SK-N-MC (cell line): ENCODE results near the gene ASIC4.

Experiments
- DNase-seq: peaks from one replicate; pipeline ENCODE4 v3.0.0-alpha.2; 2011; ENCODE audit warnings: low read depth, low spot score
- H3K27ac ChIP-seq: fragments of 200-600 bp; sonication (generic); 2 replicates; pipeline ENCODE4 v1.5.1; 2016; ENCODE audit warnings: mixed run types
- H3K36me3 ChIP-seq: fragments of 200-600 bp; sonication (generic); 2 replicates; pipeline ENCODE4 v1.6.1; 2017; ENCODE audit warnings: antibody characterized with exemption, low read length, mixed read lengths; ENCODE audit not compliant: insufficient read depth
- H3K4me3 ChIP-seq: fragments of 200-600 bp; sonication (generic); 2 replicates; pipeline ENCODE4 v1.5.1; 2016
- H3K9ac ChIP-seq: fragments of 200-600 bp; sonication (generic); 2 replicates; pipeline ENCODE4 v1.8.0; 2017; ENCODE audit warnings: mixed run types, mixed read lengths; ENCODE audit not compliant: insufficient read length
- H3K9me3 ChIP-seq: fragments of 200-600 bp; sonication (generic); 2 replicates; pipeline ENCODE4 v1.6.1; 2017; ENCODE audit warnings: low read depth, mild to moderate bottlenecking, antibody characterized with exemption, low read length, moderate library complexity, mixed read lengths
- EZH2 ChIP-seq: fragments of 200-600 bp; sonication (generic); IDR thresholded peaks from one replicate; pipeline ENCODE4 v1.6.1; 2017; ENCODE audit warnings: antibody characterized with exemption
- FOXP2 ChIP-seq: optimal IDR thresholded peaks from 2 replicates; pipeline ENCODE3; 2011; ENCODE audit warnings: mild to moderate bottlenecking, moderate library complexity; ENCODE audit not compliant: insufficient read depth; ENCODE audit errors: extremely low read length, control extremely low read depth
- POLR2AphosphoS5 ChIP-seq: IDR thresholded peaks from 2 replicates; pipeline ENCODE4 v1.6.1; 2012; ENCODE audit warnings: mild to moderate bottlenecking, low read depth, low read length, borderline replicate concordance

The ASIC4 gene

DNA sequence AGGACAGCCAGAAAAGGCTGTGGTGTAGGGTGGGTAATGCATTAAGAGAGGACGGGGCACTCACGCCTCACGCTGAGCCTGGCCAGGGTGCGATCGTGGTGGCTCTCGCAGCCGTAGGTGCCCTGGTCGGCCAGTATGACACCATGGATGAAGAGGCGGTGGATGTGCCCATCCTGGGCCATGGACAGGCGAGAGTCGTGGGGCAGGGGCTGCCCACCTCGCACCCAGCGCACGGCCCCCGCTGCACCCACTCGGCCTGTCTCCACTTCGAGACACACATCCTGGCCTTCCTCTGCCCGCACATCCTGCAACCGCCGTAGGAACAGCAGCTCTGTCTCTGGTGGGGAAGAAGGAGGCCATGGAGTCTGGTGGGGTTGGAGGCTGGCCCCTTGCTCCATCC lies 41.7 kb downstream of the ASIC4 start:
- no peak overlapping the region for H3K9ac ChIP-seq
- TF ChIP-seq EZH2 (no peak), FOXP2 (no peak), POLR2AphosphoS5 (no peak)

DNA sequence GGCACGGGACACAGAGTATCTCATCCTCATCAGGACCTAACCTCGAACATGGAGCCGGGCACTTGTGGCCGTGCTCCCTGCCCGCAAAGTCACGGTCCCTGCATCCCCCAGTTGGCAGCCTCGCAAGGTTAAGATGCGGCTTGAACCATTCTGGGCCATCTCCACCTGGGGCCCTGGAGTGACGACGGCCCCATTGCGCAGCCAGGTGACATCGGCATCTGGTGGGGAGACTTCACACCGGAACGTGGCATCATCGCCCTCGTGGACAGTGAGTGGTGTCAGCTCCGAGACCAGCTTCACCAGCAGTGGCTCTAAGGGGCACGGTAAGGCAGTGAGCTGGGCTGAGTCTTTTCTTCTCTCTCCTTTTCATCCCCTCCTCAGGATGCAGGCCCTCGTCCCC lies 42.1 kb downstream of the ASIC4 start:
- no peak for TF ChIP-seq EZH2
- TF ChIP-seq POLR2AphosphoS5: no peak
- no peak for TF ChIP-seq FOXP2
- no peak for DNase-seq
- no peaks in the 10 kb centered on the region for H3K9me3 ChIP-seq
- no peaks in the 10 kb centered on the region for H3K36me3 ChIP-seq
- H3K4me3 ChIP-seq: no peak overlapping the region
- H3K27ac ChIP-seq: no peak overlapping the region
- H3K9ac ChIP-seq: no peak overlapping the region

More for the DNA sequence above, 41.7 kb downstream of the ASIC4 start:
- Histone ChIP-seq H3K27ac (no peak overlapping the region), H3K4me3 (no peak overlapping the region), H3K36me3 (no peaks in the 10 kb centered on the region), H3K9me3 (no peaks in the 10 kb centered on the region)
- no peak for DNase-seq

DNA sequence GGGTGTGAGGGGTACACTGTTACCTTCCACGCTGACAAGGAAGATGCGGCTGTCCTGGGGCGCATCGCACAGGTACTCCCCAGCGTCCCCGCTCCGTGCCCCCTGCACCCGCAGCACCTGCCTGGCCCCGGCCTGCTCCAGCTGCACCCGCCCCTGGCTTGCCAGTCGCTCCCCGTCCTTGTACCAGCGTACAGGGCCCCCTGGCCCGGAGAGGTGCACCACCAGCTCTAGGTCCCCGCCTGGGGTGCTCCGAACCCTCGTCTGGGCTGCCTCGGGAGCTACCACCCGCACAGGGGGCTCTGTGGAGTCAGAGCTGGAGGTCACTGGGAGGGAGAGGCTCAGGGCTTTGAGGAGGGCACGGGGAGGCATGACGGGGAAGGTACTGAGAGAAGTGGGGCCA lies 43.0 kb downstream of the ASIC4 start:
- H3K9ac ChIP-seq: no peak overlapping the region

DNA sequence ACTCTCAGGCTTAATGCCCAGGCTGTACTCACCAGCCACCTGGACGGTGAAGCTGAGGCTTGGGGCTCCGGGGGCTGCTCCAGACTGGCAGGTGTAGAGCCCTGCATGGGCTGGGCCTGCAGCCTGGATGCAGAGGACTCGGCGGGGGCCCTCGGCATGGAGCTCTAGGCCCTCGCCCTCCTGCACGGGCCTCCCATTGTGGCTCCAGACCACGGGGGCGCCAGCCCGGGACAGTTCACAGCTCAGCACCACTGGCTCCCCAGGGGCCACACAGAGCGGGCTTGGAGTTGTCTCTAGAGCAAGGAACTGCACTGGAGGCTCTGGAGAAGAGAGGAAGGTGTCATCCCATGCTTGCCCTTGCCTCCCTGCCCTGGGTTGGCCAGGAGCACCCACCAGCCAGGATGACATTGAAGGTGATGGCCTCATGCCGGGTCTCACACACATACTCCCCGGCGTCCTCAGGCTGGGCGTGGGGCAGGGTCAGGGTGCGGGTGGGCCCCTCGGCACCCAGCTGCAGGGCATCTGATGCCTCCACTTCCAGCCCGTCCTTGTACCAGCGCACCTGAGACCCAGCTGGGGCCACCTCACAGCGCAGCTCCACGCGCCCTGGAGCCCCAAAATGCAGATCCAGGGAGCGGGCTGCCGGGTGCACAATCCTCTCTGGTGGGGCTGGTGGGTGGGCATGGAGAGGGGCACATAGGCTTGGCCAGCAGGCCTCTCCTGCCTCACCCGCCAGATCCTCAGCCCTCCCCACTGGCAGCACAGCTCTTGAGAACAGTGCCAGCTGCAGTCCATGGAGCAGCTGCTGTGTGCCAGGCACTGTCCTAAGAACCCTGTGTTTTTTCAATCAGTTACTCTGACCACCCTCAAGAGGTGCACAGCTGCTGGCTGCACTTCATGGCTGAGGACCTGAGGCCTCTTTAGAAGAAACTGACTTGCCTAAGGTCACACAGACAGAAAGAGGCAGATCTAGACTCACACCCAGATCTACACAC lies 43.8 kb downstream of the ASIC4 start:
- H3K4me3 ChIP-seq: no peak overlapping the region
- H3K9me3 ChIP-seq: no peaks in the 10 kb centered on the region
- no peak for DNase-seq
- H3K27ac ChIP-seq: no peak overlapping the region
- H3K9ac ChIP-seq: no peak overlapping the region
- no peaks in the 10 kb centered on the region for H3K36me3 ChIP-seq
- no peak for TF ChIP-seq POLR2AphosphoS5
- TF ChIP-seq FOXP2: no peak
- no peak for TF ChIP-seq EZH2

More for the DNA sequence above, 43.0 kb downstream of the ASIC4 start:
- DNase-seq: no peak
- no peak overlapping the region for H3K4me3 ChIP-seq
- H3K27ac ChIP-seq: no peak overlapping the region
- no peaks in the 10 kb centered on the region for H3K9me3 ChIP-seq
- no peaks in the 10 kb centered on the region for H3K36me3 ChIP-seq
- TF ChIP-seq FOXP2 (no peak), POLR2AphosphoS5 (no peak), EZH2 (no peak)

DNA sequence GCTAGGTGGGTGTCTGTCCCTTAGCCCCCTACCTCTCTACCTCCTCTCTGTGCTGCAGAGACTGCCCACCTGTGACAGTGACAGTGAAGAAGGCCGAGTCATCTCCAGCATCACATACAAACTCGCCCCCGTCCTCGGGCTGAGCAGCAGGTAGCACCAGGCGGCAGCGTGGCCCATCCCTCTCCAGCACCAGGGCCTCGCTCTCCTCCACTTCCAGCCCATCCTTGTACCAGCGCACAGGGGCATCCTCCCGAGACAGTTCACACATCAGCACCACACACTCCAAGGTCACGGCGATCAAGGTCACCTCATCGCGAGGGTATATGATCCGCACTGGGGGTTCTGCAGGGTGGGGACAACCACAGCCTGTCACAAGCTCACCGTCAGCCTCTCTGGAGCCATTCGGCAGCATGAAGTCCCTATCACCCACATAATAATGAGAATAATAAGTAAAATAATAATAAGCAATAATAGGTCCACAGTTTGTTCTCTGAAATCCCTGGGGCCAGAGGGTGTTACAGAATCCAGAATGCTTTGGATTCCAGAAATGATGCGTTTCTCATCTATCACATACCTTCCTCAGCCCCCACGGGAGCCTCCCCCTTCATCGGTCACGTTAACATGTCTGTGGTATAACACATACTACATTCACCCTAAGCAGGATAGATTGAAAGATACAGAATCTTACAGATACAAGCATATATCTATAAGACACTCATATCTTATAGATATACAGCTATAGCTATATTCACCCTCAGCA lies 45.1 kb downstream of the ASIC4 start:
- H3K4me3 ChIP-seq: no peak overlapping the region
- DNase-seq: no peak
- H3K27ac ChIP-seq: no peak overlapping the region
- H3K36me3 ChIP-seq: no peaks in the 10 kb centered on the region
- no peak for TF ChIP-seq EZH2
- TF ChIP-seq POLR2AphosphoS5: no peak
- no peak for TF ChIP-seq FOXP2
- no peaks in the 10 kb centered on the region for H3K9me3 ChIP-seq
- H3K9ac ChIP-seq: no peak overlapping the region

DNA sequence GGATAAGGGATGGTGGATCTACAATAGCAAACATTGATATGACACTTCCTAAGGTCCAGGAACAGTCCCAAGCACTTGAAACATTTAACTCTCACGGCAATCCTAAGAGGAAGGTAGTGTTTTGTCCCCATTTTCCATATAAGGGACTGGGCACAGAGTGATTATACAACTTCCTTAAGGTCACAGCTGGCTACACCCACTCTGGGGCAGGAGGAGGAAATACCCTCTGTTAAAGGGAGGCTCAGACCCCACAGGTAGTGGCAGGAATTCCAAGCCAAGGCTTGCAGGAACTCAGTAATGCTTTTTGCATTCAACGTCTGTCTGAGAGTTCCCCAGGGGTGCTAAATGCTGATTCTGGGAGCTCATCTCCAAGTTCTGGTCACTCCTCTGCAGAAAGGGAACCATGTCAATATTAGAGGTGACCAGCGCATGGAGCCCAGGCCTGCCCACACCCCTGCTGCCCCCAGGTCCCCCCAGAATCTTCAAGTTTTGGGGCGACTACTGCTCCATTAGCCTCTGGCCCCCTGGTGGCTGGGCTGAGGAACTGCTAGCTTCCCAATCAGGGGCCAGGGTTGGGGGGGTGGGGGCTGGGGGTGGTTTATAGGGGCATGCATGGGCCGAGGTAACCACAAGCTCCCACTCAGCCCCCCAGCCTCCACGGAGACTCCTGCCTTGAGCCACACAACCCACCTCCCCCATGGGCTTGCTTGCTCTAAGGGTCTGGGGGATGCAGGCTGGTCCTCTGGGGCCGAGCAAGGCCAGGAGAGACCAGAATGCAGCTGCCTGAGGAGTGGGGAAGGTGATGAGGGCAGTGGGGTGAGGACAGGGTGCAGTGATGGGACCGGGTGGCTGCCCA lies 46.0 kb downstream of the ASIC4 start:
- no peak for TF ChIP-seq POLR2AphosphoS5
- no peak for TF ChIP-seq EZH2
- TF ChIP-seq FOXP2: no peak
- Histone ChIP-seq H3K27ac (no peak overlapping the region), H3K36me3 (no peaks in the 10 kb centered on the region), H3K9ac (no peak overlapping the region), H3K9me3 (no peaks in the 10 kb centered on the region), H3K4me3 (no peak overlapping the region)
- DNase-seq: no peak

DNA sequence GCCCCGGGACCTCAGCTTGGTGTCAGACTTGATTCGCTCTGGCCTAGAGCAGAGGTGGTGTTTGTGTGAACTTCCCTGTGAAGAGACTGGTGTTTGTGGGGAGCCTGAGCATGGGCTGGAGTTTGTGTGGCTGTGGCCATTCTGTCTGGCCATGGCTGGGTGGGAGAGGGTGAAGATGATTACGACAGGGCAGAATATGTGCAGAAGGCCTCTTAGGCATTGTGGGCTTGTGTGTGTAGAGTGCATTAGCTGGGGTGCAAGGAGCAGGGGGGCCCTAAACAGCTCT lies 46.6 kb downstream of the ASIC4 start:
- no peaks in the 10 kb centered on the region for H3K9me3 ChIP-seq
- no peak overlapping the region for H3K4me3 ChIP-seq
- no peak for DNase-seq
- H3K36me3 ChIP-seq: no peaks in the 10 kb centered on the region
- no peak overlapping the region for H3K27ac ChIP-seq
- H3K9ac ChIP-seq: no peak overlapping the region
- TF ChIP-seq POLR2AphosphoS5: no peak
- TF ChIP-seq EZH2: no peak
- no peak for TF ChIP-seq FOXP2
